NCI-H345 treated with DMSO at 0.1 percent for 48 hours (cell line): ENCODE data around the gene TST.
A peak's percentile ranks its signal among the peaks of the same experiment; 100 is the strongest.

Source experiments
- DNase-seq: peaks from one replicate; lab custom pipeline; 2025; ENCODE audit not compliant: unreplicated experiment; lab: John Stamatoyannopoulos, UW

TST gene

DNA sequence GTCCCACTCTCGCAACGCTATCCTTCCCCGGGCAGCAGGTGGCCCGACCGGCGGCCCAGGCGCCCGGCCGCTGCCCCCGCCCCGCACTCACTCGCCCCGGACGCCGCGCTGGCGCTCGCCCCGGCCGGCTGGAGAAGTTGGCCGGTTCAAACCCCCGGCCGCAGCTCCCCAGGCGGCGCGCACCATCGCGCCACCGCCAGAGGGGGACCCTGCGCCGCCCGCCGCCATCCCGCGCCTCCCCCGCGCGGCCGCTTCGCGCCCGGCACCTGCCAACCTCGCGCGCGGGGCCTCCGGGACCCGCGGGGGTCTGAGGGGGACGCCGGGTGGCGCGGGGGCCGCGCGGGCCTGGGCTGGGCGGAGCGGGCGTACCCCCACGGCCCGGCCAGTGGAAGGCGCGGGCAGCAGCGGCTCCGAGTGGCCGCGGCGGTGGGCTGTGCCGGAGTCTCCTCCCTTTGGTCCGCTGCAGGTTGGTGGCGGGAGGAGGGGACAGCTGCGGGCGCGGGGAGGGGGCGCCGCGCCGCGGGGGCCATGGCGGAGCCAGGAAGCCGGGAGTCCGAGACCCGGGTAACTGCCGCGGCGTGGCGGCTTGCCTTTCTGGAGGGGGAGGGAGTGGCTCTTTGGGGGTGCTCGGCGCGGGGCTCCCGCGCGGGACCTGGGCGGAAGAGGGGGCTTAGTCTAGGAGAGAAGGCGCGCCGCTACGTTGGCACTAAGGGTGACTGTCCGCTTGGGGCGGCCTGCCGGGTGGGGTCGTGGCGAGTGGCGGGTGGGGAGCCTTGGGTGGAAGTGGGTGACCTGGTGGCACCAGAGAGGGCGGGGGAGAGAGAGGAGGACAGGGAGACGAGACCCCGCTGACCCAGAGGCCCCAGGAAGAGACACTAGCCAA lies at the start of gene TST, which contains the start of gene MPST:
TSS of gene TST (minus strand) at position 139 of the 883 bp plus-strand sequence. CDS start 715 bp downstream, outside the sequence.
TSS of gene MPST (plus strand) at position 434 of the 883 bp plus-strand sequence. CDS start at position 529, 95 bp downstream.
- DNase-seq: no peak

DNA sequence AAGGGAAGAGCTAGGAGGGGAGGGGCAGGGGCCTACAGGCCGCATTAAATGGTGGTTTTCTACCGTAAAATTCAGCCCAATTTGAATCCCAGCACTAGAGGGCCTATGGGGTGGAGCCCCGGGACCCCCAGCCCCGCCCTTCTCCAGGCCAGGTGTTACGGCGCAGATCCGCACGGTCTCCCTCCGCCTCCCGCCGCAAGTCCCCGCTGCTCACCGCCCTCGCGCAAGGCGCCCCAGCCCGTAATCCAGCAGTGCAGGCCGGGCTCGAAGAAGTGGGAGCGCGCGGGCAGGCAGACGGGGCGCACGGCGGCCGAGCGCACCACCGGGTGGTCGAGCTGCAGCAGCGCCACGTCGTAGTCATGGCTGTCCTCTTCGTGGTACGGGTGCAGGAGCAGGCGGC lies 49.6 kb upstream of the TST start:
- no peak for DNase-seq

DNA sequence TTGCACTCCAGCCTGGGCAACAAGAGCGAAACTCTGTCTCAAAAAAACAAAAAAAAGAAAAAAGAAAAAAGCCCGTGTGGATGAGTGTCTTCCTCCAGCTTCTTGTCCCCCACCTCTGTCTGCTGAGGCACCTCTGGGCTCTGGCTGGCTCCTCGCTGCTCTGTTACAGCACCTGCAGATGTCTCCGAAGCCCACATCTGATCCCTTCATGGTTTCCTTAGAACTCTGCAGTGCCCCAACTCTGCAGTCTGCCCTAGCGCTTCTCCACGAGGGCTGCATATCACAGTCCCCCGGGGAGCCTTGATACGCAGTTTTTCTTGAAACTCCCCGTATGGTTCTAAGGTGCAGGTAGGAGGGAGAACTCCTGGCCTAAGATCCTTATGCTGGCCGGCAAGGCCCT lies 48.2 kb upstream of the TST start:
- no peak for DNase-seq

DNA sequence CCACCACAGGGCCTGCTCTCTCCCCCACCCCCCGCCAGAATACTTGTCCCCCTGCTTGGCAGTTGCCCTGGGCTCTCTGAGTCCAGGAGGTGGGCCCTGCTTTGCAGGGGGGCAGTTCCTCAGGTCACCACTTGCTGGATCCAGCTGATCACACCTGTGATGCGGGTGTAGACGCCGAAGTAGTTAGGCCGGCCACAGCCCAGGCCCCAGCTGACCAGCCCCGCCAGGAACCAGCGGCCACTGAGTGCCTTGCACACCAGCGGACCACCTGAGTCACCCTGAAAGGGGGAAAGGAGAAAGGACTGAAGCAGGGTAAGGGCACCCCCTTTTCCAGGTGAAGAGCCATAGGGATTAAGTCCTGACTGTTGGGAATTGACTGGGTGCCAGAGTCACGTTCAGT lies 46.7 kb upstream of the TST start:
- no peak for DNase-seq

DNA sequence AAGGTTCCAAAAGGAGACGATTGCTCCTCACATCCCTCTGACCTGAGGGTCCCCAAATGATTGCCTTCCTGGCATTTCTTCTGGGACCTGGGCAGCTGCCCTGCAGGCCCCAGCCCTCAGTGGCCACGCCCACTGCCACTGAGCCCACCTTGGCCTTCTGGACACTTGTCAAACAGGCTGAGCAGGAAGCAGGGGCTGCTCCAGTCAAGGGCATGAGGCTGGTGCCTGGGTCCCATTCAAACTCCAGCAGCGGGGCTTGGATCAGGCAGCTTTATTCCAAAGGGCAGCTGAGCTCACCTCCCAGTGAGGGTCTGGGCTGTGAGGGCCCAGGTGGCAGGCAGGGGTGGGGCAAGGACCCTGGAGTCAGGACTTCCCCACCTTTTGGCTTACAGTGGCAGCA lies 45.9 kb upstream of the TST start:
- DNase-seq: no peak

DNA sequence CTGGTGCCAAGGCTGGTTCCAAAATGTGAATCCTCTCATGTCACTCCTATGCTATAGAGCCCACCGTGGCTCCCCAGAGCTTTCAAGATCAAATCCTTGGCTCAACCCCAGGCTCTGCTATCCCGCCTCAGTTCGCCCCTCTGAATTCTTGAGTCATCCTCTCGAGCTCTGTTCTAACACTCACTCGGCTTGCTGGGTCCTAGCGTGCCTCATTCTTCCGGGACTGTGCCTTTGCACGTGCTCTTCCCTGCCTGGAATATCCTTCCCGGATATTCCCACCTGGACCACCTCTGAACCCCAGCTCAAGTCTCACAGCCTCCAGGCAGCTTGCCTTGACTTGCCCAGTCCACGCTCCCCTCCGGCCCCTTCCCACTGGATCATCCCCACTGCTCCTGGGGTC lies 45.3 kb upstream of the TST start:
- DNase-seq: no peak

DNA sequence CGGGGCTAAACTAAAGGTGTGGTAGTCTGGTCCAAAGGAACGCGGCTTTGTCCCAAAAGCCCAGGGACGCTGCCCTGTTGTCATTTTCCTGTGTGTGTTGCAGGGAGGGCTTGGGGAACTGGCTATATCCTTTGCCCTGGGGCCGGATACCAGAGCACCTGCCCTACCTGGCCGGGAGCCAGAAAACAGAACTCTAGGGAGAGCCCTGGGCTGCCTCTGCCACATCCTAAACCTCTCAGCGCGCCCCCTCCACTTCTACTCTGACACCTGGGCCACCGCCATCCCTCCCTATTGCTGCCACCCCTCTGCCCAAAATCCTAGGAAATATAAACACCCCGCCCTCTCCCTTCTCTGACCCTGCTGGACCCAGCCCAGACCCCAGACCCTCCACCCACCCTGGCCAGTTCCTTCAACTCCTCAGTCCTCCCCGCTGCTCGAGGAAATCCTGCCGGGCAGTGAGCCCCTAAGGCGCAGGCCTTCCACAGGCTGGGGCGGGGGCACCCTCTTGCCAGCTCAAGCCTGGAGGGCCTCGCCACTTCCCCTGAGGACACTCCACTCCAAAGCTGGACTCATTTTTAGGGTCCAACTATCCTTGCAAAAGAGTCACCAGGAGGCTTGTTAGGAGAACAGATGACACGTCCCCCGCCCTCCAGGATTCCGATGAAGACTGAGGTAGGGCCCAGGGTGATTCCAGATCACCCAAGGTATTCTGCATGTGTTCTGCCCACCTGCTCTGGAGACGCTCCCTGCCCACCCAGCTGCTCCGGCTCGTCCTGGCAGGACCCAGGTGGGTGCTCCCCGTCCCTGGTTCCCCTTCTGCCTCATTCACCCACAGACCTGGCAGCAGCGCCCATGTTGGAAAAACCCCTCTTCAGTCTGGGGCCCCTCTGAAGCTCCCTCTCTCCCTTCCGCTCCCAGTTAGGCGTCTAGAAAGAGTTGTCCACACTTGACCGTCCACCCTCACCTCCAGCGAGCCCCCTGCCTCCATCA lies 44.5 kb upstream of the TST start:
- peak; percentile 68 for DNase-seq

DNA sequence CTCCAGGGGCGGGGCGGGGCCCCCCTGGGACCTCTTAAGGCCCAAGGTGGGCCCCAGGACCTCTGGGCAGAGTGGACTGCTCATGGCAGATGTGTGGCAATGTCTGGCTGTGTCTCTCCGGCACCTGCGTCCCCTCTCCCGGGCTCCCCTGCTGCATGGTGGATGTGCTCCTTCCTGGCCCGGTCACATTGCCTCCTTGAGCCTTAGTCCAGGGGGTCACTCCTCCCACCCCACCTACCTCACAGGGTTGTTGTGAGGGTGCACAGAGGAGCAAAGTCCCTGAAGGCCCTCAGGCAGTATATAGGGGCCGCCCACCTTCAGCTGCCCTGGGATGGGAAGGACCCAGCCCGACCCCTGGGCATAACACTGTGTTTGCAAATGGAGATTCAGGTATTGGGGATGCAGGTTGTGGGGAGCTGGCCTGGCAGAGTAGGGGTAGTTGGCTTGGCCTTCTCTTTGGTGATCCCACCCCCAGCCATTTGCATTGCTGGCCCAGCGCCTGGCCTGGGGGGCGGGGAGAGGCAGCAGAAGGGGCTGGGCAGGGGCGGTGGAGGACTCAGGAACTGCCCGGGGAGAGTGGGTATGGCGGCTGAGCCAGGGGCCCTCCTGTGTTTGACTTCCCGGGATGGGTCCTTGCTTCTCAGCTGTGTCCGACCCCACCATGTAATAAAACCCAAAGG lies 43.6 kb upstream of the TST start:
- no peak for DNase-seq

DNA sequence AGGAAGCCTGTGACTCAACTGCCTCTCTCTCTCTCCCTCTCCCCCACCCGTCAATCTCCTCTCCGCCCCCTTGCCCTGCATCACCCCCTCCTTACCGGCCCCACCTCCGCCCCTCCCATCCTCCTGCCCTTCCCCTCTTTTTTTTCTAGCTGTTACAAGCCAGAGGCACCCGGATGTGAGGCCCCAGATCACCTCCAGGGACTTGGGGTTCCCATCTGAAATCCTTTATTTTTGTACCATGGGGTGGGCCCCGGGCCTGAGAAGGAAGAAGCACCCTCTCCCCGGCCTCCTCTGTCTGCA lies 43.1 kb upstream of the TST start:
- no peak for DNase-seq

DNA sequence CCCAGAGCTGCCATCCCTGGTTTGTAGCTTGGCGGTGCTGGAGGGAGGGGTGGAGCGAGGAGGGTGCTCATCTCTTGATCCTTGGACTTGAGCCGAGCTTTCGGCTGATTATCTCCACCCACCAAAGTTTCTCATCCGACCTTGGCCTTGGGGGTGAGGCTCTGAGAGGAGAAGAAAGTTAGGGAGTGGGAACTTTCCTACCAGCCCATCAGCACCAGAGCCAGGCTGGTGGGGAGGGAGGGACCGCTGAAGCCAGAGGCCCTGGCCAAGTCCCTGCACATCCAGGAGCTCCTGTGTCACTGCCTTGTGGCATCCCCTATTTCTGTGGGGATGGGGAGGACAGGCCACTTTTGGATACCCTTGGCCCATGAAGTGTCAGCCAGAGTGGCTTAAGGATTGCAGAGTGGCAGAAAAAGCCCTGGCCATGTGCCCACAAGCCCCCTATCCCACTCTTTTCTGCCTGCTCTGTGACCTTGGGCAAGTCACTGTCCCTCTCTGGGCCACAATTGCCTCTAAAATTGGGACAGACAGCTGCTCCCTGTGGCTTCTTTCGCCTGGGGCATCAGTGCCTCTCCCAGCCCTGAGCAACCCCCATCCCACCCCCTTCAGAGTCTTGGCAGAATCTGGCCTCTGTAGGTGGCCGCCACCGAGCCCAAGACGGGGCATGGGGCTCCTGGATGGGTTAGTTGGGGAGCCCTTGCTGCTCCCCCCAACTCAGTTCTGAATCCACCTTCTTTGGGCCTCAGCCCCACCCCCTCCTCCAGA lies 42.5 kb upstream of the TST start:
- no peak for DNase-seq

DNA sequence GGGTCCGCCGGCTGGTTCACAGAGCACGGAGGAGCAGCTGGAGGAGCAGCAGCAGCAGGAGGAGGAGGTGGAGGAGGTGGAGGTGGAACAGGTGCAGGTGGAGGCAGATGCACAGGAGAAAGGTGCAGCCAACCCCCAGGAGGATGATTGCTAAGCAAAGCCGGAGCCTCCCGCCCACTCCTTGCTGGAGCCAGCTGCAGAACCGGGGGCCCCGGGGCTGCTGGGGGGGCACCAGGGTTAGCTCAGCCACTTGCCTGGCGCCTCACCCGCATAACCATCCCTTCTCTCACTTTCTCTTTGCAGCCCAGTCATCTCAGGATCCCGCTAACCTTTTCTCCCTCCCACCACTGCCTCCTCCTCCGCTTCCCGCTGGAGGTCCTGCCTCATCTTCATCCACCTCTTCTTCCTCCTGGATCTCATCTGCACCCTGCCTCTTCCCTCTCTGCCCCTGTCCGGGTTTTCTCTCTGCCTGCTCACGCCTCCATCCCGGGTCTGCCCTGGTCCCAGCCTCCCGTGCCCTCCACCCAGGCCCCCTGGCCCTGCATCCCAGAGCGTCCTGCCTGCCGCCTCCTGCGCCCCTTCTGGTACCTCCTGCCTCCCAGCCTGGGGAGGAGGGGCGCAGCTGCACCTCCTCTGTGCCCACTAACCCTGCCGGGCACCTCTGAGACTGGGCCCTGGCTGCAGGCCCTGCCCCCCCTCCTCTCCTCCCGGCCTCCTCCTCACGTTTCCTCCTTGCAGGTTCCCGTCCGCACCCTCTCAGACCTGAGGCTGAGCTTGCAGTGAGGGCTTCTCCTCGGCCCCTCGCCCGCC lies 41.8 kb upstream of the TST start:
- DNase-seq: no peak

DNA sequence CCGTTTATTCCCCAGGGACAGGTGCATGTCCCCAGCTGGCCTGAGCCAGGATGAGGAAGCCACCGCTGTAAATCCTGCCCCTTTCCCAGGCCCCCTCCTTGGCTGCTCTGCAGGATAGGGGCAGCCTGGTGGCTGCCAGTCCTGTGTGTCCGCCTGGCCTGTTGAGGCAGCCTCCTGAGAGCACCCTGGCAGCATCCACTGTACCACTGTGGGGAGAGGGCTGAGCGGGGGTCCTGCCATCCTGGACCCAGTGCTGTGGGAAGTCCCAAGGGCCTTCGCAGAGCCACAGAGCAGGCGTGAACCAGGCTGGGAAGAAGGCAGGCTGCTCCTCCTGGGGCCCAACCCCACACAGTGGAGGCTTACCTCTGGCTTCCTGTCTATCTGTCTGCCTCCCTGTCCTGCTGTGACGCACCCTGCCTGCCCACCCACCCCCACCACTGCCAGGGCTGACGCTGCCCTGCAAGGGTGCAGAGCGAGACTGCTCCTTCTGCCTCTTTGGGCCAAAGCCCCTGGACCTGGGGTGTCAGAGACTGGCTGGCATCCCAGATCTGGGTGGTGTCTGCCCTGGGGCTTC lies 40.7 kb upstream of the TST start:
- DNase-seq: no peak

DNA sequence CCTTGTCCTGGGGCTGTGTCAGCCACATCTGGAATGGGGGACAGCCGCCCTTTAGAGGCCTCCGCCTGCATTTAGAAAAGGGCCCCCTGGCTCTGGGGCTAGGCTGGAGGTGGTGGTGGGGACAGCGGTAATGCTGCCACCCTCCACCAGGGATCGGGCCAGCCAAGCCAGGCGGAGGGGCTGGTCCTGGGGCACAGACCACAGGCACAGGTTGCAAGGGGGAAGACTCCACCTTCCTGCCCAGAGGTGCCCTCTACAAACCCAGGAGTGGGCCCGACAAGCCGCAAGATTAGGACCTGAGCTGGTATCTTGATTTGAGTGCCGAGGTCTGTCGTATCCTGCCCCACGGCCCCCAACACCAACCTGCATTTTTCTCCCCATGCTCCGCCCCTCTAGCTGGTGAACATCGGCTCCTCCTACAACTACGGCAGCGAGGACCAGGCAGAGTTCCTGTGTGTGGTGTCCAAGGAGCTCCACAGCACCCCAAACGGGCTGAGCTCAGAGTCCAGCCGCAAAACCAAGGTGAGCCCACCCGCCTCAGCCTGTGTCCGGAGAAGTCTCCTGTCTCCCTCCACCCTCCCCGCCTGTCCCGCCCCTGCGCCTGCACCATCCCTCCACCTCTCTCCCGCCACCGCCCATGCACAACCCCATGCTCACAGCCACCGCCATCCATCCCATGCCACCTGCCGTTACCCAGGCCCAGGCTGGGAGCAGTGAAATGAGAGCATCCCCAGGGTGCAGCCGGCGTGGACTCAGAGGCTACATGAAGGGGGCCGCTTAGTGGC lies 39.9 kb upstream of the TST start:
- no peak for DNase-seq

DNA sequence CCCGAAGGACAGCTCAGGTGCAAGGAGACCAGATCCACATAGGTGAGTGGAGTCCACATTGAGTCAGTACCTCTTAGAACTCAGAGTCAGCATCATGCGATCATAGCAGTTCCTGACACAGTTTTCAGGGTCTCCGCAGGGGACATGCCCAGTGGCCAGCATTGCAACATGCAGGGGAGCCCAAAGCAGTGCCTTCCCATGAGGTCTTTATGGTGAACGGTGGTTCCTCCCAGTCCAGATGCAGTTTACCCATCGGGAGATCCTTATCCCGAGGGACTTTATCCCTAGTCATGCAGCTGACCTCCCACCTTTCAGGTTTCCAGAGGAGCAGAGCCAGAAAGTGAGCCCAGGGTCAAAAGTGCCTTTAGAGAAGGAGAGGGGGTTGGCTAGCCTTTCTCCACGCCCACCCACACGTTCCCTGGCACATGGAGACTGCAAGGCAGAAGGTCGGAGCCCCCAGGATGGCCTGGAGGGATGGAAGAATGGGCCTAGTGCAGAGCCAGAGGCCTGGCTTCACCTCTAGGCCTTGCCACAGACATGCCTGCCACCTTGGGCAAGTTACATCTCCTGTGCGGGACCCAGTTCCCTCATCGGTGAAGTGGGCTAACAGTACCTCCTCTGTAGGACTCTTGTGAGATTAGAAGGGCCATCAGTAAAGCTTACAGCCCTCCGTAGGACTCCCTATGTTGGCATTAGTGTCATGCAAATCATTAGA lies 38.7 kb upstream of the TST start:
- DNase-seq: no peak

DNA sequence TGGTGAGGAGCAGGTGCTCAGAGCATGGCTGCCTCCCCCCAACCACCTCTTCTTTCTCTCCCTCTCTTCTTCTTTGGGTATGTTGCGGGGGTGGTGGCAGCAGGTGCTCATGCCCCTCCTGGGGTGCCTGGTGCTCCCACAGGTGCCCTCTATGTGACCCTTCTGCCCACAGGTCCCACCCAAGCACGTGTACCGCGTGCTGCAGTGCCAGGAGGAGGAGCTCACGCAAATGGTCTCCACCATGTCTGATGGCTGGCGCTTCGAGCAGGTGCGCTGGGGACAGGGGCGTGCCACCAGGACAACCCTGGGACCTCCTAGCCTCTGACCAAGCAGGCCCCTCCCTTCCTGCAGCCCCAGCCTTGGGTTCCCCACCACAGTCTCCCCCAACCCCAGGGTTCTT lies 38.0 kb upstream of the TST start:
- no peak for DNase-seq

DNA sequence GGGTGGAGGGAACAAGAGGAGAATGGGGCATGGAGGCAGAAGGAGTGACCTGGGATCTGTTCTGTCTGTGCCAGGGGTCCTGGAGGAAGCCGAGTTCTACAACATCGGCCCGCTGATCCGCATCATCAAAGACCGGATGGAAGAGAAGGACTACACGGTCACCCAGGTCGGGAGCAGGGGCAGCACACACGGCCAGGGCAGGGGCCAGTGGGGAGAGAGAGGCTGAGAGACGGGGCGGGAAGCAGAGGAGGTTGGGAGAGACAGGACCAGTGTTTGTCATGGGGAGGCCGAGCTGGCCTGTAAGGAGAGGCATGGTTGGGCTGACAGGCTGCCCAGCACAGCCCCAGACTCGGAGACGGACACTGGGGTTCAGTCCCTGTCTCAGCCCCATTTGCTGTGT lies 37.0 kb upstream of the TST start:
- DNase-seq: no peak

DNA sequence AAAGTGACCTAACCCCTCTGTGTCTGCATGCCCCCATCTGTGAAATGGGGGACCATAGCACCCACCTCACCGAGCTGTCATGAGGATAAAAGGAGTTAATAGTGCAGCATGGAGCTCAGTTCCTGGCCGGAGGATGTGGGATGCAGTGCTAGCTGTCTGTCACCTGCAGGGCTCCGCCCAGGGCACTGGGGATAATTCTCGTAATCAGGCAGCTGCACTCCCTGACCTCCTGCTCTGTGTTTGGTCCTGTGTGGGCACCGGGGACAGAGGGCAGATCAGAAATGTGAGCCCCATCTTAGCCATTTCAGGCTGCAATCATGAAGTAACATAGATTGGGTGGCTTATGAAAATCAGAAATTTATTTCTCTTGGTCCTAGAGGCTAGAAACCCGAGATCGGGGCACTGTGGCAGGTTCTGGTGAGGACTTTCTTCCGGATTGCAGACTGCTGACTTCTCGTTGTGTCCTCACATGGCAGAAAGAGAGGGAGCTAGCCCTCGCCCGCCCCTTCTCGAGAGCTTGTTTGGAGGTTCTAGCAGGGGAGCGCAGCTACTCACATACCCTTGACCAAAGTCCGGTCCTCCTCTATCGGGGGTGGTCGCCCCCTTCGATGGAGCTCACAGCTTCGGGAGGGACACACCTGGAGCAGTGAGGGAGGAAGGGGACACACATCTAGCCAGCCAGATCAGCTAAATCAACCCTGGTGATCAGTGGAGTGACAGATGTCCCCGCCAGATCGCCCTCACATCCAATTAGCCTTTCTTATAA lies 35.5 kb upstream of the TST start:
- DNase-seq: no peak
